Endothelial cell of umbilical vein (primary cell): ENCODE measurements around the gene ELOVL2. TPM values are rescaled to one million over a fixed set of nuclear protein-coding genes. Genes with fewer than 3 reads are reported as not detected.

Source experiments
- BruUV-seq: library from RNA; stranded (reverse); fragments of 400-500 nt; replicated peaks from 2 replicates; lab custom pipeline; 2021; lab: Mats Ljungman, UMichigan
- CTCF ChIA-PET: fragments of 300-600, 350-600 bp; sonication (Branson Sonifier 250); formaldehyde crosslinking; loops from one replicate; lab custom pipeline; 2021; ENCODE audit warnings: antibody characterized with exemption, inconsistent platforms; lab: Charles Lee
- POLR2A ChIA-PET: fragments of 300-600, 350-600 bp; sonication (Branson Sonifier 250); formaldehyde crosslinking; loops from one replicate; lab custom pipeline; 2021; ENCODE audit warnings: antibody characterized with exemption, inconsistent platforms; lab: Charles Lee
- DNase-seq: peaks from one replicate; pipeline ENCODE4 v3.0.0-alpha.2; 2011; ENCODE audit warnings: low read depth, low spot score
- FAIRE-seq: peaks from 2 replicates; lab custom pipeline; 2011; peaks lifted over from hg19 to GRCh38; lab: Jason Lieb, UNC
- H2AFZ ChIP-seq: 2 replicates; pipeline ENCODE4 v1.6.0; 2012; ENCODE audit warnings: low read depth, low read length, control low read depth, inconsistent platforms
- H3K27ac ChIP-seq: 2 replicates; pipeline ENCODE4 v1.5.1; 2011; ENCODE audit warnings: low read depth, mild to moderate bottlenecking, control low read depth, low read length, moderate library complexity; ENCODE audit not compliant: insufficient read depth
- H3K27me3 ChIP-seq, 2 experiments: 2 replicates each; pipeline versions ENCODE4 v1.6.0 to v1.6.1; 2011; ENCODE audit warnings: low read length in 2 of 2, mixed read lengths in 1 of 2; ENCODE audit not compliant: control insufficient read depth in 2 of 2, insufficient read depth in 2 of 2
- H3K36me3 ChIP-seq, 2 experiments: 2 replicates in 1 of 2; 3 replicates in 1 of 2; pipeline ENCODE4 v1.5.1; 2011; ENCODE audit warnings: low read length in 2 of 2, mild to moderate bottlenecking in 1 of 2, moderate library complexity in 1 of 2; ENCODE audit not compliant: control insufficient read depth in 2 of 2, insufficient read depth in 2 of 2; ENCODE audit errors: extremely low read depth in 1 of 2
- H3K4me1 ChIP-seq: 3 replicates; pipeline ENCODE4 v1.5.1; 2011; ENCODE audit warnings: mild to moderate bottlenecking, low read length; ENCODE audit not compliant: control insufficient read depth, insufficient read depth; ENCODE audit errors: extremely low read depth
- H3K4me2 ChIP-seq: 2 replicates; pipeline ENCODE4 v1.6.1; 2011; ENCODE audit warnings: low read length, control low read depth, mixed read lengths; ENCODE audit not compliant: insufficient read depth
- H3K4me3 ChIP-seq, 3 experiments: fragments of 200-600 bp in 1 of 3; sonication (generic), shearing (Covaris generic) in 1 of 3; replicated peaks in 1 of 3; 2 replicates each; pipeline ENCODE4 v1.5.1; 2011 to 2016; ENCODE audit warnings: control low read depth in 3 of 3, low read length in 3 of 3, mild to moderate bottlenecking in 2 of 3, inconsistent platforms in 1 of 3, low read depth in 1 of 3, moderate library complexity in 1 of 3; ENCODE audit not compliant: insufficient read depth in 1 of 3
- H3K79me2 ChIP-seq: 2 replicates; pipeline ENCODE4 v1.6.0; 2012; ENCODE audit warnings: low read length, inconsistent platforms; ENCODE audit not compliant: control insufficient read depth, insufficient read depth
- H3K9ac ChIP-seq: replicated peaks from 2 replicates; pipeline ENCODE3; 2011; ENCODE audit warnings: low read length, control low read depth; ENCODE audit not compliant: insufficient read depth; ENCODE audit errors: extremely low read depth
- H3K9me1 ChIP-seq: replicated peaks from 3 replicates; pipeline ENCODE4 v1.6.0; 2011; ENCODE audit warnings: mild to moderate bottlenecking, low read length; ENCODE audit not compliant: control insufficient read depth, insufficient read depth; ENCODE audit errors: extremely low read depth
- H3K9me3 ChIP-seq: replicated peaks from 2 replicates; pipeline ENCODE4 v1.5.1; 2012; ENCODE audit warnings: low read length, inconsistent platforms; ENCODE audit not compliant: control insufficient read depth, insufficient read depth
- H4K20me1 ChIP-seq: replicated peaks from 2 replicates; pipeline ENCODE3; 2011; ENCODE audit warnings: mild to moderate bottlenecking, low read length; ENCODE audit not compliant: control insufficient read depth, insufficient read depth; ENCODE audit errors: extremely low read depth
- CTCF ChIP-seq, 2 donors: IDR thresholded peaks; 1 replicate in 1 of 2; 2 replicates in 1 of 2; pipeline ENCODE4 v1.5.1; 2011; ENCODE audit warnings: low read length in 2 of 2, mild to moderate bottlenecking in 2 of 2, moderate library complexity in 2 of 2, control low read depth in 1 of 2, inconsistent platforms in 1 of 2, low read depth in 1 of 2; ENCODE audit not compliant: insufficient read depth in 1 of 2; ENCODE audit errors: extremely low read depth in 1 of 2
- EZH2 ChIP-seq: IDR thresholded peaks from 2 replicates; pipeline ENCODE4 v1.6.1; 2012; ENCODE audit warnings: borderline replicate concordance, low read depth, mild to moderate bottlenecking, moderate library complexity, low read length, inconsistent platforms; ENCODE audit not compliant: severe bottlenecking
- FOS ChIP-seq: IDR thresholded peaks from 2 replicates; pipeline ENCODE4 v1.6.1; 2011; ENCODE audit warnings: mild to moderate bottlenecking, low read length, moderate library complexity, borderline replicate concordance; ENCODE audit not compliant: insufficient read depth
- GATA2 ChIP-seq: IDR thresholded peaks from 2 replicates; pipeline ENCODE4 v1.7.0; 2011; ENCODE audit warnings: low read depth, mild to moderate bottlenecking, moderate library complexity, mixed read lengths, low read length; ENCODE audit not compliant: insufficient read length, insufficient read depth
- JUN ChIP-seq: IDR thresholded peaks from 2 replicates; pipeline ENCODE4 v1.6.1; 2011; ENCODE audit warnings: borderline replicate concordance, low read depth; ENCODE audit not compliant: insufficient read length, insufficient read depth
- MYC ChIP-seq: IDR thresholded peaks from one replicate; pipeline ENCODE4 v1.6.1; 2011; ENCODE audit warnings: mild to moderate bottlenecking, low read depth, low read length
- POLR2A ChIP-seq: IDR thresholded peaks from 2 replicates; pipeline ENCODE4 v1.6.1; 2012; ENCODE audit warnings: low read depth, mild to moderate bottlenecking, control low read depth, low read length
- POLR2AphosphoS5 ChIP-seq: IDR thresholded peaks from 2 replicates; pipeline ENCODE4 v1.6.1; 2012; ENCODE audit warnings: low read depth, mild to moderate bottlenecking, control low read depth, low read length, moderate library complexity; ENCODE audit not compliant: insufficient read depth
- dilution Hi-C: fragments of 300-500 bp; cut with MboI; formaldehyde crosslinking; loops from one replicate; pipeline ENCODE4 v1.15.0; 2019; ENCODE audit warnings: low sequenced_read_pairs; ENCODE audit not compliant: extremely low pct_ligation_motif_present
- intact Hi-C: fragments of 100-400 bp; cut with micrococcal nuclease; formaldehyde crosslinking; loops from one replicate; pipeline ENCODE4 v1.10.0; 2022
- polyA plus RNA-seq, 4 experiments: library from polyadenylated mRNA; depleted of rRNA in 3 of 4; stranded (reverse) in 3 of 4; unstranded in 1 of 4; fragments of >200 nt; gene quantifications; 2 replicates each; pipeline versions ENCODE4 v1.2.1 to v1.2.3, GENCODE V29; 2011 to 2012; ENCODE audit warnings: missing spikeins in 1 of 4
- total RNA-seq: library from RNA; stranded (reverse); gene quantifications from 2 replicates; pipeline ENCODE4 v1.2.3, GENCODE V29; 2021
- TF ChIP-seq, protein P1 (sequence below): IDR thresholded peaks from 2 replicates; pipeline ENCODE4 v1.6.1; 2011; ENCODE audit not compliant: insufficient read depth, insufficient read length

Gene ELOVL2
- total and polyA plus RNA-seq, 2 donors (not counting 3 experiments of a cell fraction or from before 2014, with no cell fraction given): not detected

GRCh38 chr6:11062083-11062482, 18.0 kb upstream of the ELOVL2 start:
- no peaks in the 10 kb centered on the region for H3K79me2 ChIP-seq
- intact Hi-C loops: no loop called here
- no peak overlapping the region for H3K9ac ChIP-seq
- H3K27ac ChIP-seq: no peak overlapping the region
- TF ChIP-seq EZH2: no peak
- no peak for TF ChIP-seq CTCF (IDR thresholded peaks at IDR 0.05; ENCODE audit: extremely low read depth in 1 of 2, insufficient read depth in 1 of 2, low read depth in 1 of 2, low read length in 2 of 2)
- TF ChIP-seq POLR2A: no peak
- TF ChIP-seq FOS: no peak
- no peak for TF ChIP-seq POLR2AphosphoS5
- TF ChIP-seq JUN: no peak
- no peak for TF ChIP-seq GATA2
- no peak for TF ChIP-seq MYC
- TF ChIP-seq, protein P1, sequence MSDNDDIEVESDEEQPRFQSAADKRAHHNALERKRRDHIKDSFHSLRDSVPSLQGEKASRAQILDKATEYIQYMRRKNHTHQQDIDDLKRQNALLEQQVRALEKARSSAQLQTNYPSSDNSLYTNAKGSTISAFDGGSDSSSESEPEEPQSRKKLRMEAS: no peak
- no peak overlapping the region for H2AFZ ChIP-seq
- CTCF ChIA-PET: interaction anchor here (0.9 to 6.0 kb wide), 2 partner anchors 107 to 584 kb away, joined by 3 to 43 read pairs; no protein-coding TSS in a partner anchor
- H3K27me3 ChIP-seq: peaks cover 0 to 1% of the 10 kb centered on the region in 2 experiments
- POLR2A ChIA-PET: no interaction called here
- FAIRE-seq: no peak
- no peaks in the 10 kb centered on the region for H4K20me1 ChIP-seq
- H3K4me3 ChIP-seq: no peak overlapping the region
- no peaks in the 10 kb centered on the region for H3K9me3 ChIP-seq
- H3K4me2 ChIP-seq: no peak overlapping the region
- no peaks in the 10 kb centered on the region for H3K4me1 ChIP-seq
- no peaks in the 10 kb centered on the region for H3K36me3 ChIP-seq
- dilution Hi-C loops: no loop called here
- no TSS peak for BruUV-seq
- DNase-seq: no peak
- H3K9me1 ChIP-seq: no peaks in the 10 kb centered on the region
